GM19372 (cell line): ENCODE measurements around the gene TBC1D24.

Experiments
- ATAC-seq: cut with Tn5 transposase; IDR thresholded peaks from one replicate; pipeline ENCODE4 v1.9.1; 2021; ENCODE audit warnings: mild to moderate bottlenecking, low read depth, moderate library complexity; ENCODE audit not compliant: unreplicated experiment

Gene TBC1D24

DNA sequence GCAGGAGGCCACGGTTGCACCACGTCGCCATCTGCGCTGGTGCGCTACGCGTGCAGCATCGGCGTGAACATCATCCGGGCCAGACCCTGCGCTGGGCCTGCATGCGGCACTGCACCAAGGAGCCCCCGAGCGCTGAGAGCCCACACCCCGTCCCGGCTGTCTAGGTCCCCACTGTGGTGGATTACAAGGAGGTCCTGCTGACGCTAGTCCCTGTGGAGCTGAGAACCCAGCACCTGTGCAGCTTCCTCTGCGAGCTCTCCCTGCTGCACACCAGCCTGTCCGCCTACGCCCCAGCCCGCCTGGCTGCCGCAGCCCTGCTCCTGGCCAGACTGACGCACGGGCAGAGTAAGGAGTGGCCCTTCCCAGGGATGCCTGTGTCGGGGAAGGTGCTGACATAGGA lies 25.8 kb upstream of the TBC1D24 start:
- ATAC-seq, result no peak

DNA sequence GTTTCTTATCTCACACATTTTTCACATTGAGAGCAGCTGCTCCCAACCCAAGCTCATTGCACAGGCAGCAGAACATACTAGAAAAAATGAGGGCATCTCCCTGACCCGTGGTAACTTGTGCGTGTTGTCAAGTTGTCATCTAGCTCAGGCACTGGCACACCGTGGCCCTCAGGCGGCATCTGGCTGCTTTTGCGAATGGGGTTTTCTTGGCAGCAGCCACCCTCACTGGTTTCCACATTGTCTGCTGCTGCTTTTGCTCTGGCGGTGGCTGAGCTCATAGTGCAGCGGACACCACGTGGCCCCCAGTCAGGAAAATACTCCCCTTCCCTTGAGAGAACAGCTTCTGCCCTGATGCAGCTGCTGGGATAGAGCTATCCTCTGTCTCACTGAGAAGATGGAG lies 24.4 kb upstream of the TBC1D24 start:
- no peak for ATAC-seq

GRCh38 chr16:2450975-2451381 lies 23.9 kb upstream of the TBC1D24 start:
- ATAC-seq, result no peak

DNA sequence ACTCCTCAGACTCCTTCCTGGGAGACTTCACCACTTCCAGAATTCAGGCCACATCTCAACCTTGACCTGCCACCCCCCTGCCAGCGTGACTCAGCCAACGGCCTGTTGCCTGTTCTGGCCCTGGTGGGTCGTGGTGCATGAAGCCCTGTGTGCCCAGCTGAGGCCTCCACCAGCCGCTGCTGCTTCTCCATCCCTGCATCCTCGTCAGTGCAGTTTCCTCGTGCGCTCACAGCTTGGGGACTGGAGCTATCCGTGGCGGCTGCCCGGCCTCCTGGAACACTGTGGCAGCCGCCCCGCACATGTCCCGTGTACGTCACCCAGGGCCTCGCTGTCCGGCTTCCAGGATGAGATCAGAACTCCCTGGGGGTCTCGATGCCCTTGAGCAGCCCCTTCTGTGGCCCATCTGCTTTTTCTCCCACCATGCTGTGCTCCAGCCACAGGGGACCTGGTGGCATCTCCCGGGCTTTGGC lies 23.0 kb upstream of the TBC1D24 start:
- no peak for ATAC-seq

GRCh38 chr16:2452650-2453049 lies 22.3 kb upstream of the TBC1D24 start:
- no peak for ATAC-seq

DNA sequence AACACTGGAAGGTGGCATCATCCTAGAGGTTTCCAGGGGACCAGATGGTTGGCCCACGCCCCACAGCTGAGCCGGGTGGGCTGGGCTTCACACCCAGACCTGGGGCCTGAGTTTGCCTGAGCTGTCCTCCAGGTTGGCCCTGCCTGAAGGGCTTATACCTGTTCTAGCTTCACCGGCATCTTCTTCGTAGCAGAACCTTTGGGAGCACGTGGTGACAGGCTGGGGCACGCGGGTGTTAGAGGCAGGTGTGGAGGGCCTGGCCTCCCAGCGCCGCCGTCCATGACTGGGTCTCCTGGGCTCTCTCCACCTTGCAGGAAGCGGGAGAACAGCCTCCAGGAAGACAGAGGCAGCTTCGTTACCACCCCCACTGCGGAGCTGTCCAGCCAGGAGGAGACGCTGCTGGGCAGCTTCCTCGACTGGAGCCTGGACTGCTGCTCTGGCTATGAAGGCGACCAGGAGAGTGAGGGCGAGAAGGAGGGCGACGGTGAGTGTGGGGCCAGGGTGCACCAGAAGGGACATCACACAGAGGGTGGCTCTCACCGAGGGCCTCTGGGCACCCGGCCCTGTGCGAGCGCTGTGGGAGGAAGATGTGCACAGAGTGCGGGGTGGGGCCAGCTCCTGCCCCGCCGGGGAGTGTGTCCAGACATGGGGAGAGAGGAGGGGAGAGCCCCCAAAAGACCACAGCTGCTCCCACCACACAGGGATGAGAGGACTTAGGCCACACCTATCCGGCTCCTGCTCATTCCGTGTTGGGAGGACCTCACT lies 19.7 kb upstream of the TBC1D24 start:
- ATAC-seq, result no peak

DNA sequence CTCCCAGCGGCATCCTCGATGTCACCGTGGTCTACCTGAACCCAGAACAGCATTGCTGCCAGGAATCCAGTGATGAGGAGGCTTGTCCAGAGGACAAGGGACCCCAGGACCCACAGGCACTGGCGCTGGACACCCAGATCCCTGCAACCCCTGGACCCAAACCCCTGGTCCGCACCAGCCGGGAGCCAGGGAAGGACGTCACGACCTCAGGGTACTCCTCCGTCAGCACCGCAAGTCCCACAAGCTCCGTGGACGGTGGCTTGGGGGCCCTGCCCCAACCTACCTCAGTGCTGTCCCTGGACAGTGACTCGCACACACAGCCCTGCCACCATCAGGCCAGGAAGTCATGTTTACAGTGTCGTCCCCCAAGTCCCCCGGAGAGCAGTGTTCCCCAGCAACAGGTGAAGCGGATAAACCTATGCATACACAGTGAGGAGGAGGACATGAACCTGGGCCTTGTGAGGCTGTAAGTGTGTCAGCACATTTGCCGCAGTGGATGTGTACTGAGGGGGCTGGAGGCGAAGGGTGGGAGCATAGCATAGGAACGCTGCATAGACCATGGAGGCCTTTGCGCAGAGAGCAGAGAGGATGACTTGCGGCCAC lies 18.3 kb upstream of the TBC1D24 start:
- no peak for ATAC-seq

GRCh38 chr16:2457267-2457666 lies 17.7 kb upstream of the TBC1D24 start:
- no peak for ATAC-seq

GRCh38 chr16:2457946-2458345 lies 17.0 kb upstream of the TBC1D24 start:
- no peak for ATAC-seq

DNA sequence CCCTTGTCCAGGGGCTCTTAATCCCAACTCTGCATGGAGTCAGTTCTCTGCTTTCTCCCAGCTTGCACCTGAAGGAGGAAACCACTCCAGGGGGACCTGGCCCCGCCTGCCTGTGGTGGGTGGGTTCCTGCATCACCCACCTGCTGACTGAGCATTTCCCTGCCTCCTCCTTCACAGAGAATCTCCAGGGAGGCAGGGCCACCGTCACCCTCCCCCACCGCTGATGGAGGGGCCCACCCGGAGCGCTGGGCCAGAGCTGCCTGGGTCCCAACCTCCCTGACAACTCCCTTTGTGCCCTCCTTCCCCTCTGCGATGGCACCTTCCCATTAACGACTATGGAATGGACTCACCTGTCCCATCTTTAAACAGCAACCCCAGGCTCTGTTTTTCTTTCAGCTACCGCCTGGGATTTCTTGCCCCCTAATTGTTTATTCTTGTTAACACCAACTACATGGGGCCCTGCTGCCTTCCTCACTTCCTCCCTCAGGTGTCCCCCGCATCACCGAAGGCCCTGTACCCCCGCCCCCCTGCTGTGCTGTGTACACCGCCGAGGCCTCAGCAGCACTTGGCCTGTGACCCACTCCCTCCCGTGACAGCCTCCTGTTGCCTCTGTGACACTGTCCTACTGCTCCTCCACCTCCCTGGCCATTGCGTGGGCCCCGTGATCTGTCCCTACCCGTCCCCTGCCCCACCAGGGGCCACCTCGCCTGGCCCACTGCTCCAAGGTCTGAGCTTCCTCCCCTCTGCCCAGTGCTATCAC lies 15.9 kb upstream of the TBC1D24 start:
- ATAC-seq, result no peak

GRCh38 chr16:2459647-2460390 lies 15.1 kb upstream of the TBC1D24 start, which contains the start of gene TEDC2:
Gene TEDC2, plus strand, starts transcription at chr16:2460109. Its CDS starts 36 bp downstream, at chr16:2460145.
- ATAC-seq, result peak; percentile 90

GRCh38 chr16:2460391-2460713 lies 14.6 kb upstream of the TBC1D24 start:
- ATAC-seq, result no peak

DNA sequence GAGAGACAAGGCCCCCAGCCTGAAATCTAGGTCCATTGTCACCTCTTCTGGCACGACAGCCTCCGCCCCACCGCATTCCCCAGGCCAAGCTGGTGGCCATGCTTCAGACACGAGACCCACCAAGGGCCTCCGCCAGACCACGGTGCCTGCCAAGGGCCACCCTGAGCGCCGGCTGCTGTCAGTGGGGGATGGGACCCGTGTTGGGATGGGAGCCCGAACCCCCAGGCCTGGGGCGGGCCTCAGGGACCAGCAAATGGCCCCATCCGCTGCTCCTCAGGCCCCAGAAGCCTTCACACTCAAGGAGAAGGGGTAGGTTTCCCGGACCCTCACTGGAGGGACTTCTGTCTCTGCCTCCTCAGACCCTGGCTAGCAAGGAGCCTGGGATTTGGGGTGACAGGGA lies 14.0 kb upstream of the TBC1D24 start:
- ATAC-seq, result no peak

GRCh38 chr16:2462031-2462866 lies 12.7 kb upstream of the TBC1D24 start:
- ATAC-seq, result no peak

- no peak for ATAC-seq
These were observed 10.6 kb upstream of the TBC1D24 start for GRCh38 chr16:2464333-2464732.

- ATAC-seq, result no peak
These were observed 9.1 kb upstream of the TBC1D24 start for GRCh38 chr16:2465653-2466415.

- no peak for ATAC-seq
These were observed 8.0 kb upstream of the TBC1D24 start for GRCh38 chr16:2466667-2467527.

GRCh38 chr16:2467528-2468232 lies 7.2 kb upstream of the TBC1D24 start:
- ATAC-seq, result no peak
